Breast epithelium (tissue), 4 donors: ENCODE data around the gene GBF1. TPM values are rescaled to one million over a fixed set of nuclear protein-coding genes. Genes with fewer than 3 reads are reported as not detected.
A peak's percentile ranks its signal among the peaks of the same experiment; 100 is the strongest.

ENCODE experiments used
- DNase-seq, 2 donors: peaks; one replicate each; pipeline ENCODE4 v3.0.0-alpha.2; 2019; ENCODE audit warnings: low spot score in 2 of 2
- H3K27ac ChIP-seq, 2 donors: fragments of 200-600 bp; sonication (generic) in 1 of 2; one replicate each; pipeline ENCODE4 v1.5.1; 2016 to 2019; ENCODE audit warnings: mild to moderate bottlenecking in 1 of 2
- H3K27me3 ChIP-seq, 2 donors: fragments of 200-600 bp; sonication (generic) in 1 of 2; one replicate each; pipeline versions ENCODE4 v1.5.1 to v1.6.0; 2017 to 2019; ENCODE audit warnings: control low read depth in 1 of 2, mild to moderate bottlenecking in 1 of 2
- H3K36me3 ChIP-seq: fragments of 200-600 bp; one replicate; pipeline ENCODE4 v1.5.1; 2019
- H3K4me1 ChIP-seq, 2 donors: fragments of 200-600 bp; sonication (generic); one replicate each; pipeline ENCODE4 v1.5.1; 2016 to 2019; ENCODE audit warnings: control low read depth in 1 of 2
- H3K4me3 ChIP-seq, 3 donors: fragments of 200-600 bp; sonication (generic); 1 replicate in 2 of 3; 2 replicates in 1 of 3; pipeline ENCODE4 v1.5.1; 2016 to 2019; ENCODE audit warnings: mild to moderate bottlenecking in 3 of 3, moderate library complexity in 2 of 3
- H3K9me3 ChIP-seq, 2 donors: fragments of 200-600 bp; sonication (generic) in 1 of 2; one replicate each; pipeline ENCODE4 v1.5.1; 2016 to 2019; ENCODE audit warnings: control low read depth in 1 of 2
- POLR2A ChIP-seq: fragments of 450-650 bp; IDR thresholded peaks from one replicate; pipeline ENCODE4 v1.6.1; 2016; ENCODE audit warnings: antibody characterized with exemption, mild to moderate bottlenecking, moderate library complexity
- POLR2AphosphoS5 ChIP-seq, 3 donors: sonication (generic); formaldehyde crosslinking; IDR thresholded peaks; one replicate each; pipeline ENCODE4 v1.6.1; 2017; ENCODE audit warnings: antibody characterized with exemption in 3 of 3
- intact Hi-C: fragments of 100-400 bp; cut with DNase I; formaldehyde crosslinking; loops from one replicate; pipeline ENCODE4 v1.15.1; 2023; ENCODE audit warnings: low total_unique reads
- total RNA-seq, 3 donors: library from RNA; depleted of rRNA; stranded (reverse); fragments of >200 nt; gene quantifications; one replicate each; pipeline ENCODE4 v1.1.0, GENCODE V29; 2016
- TF ChIP-seq, protein P1 (sequence below), 3 donors: fragments of 450-650 bp; IDR thresholded peaks; one replicate each; pipeline ENCODE4 v1.5.1; 2016 to 2017; ENCODE audit warnings: antibody characterized with exemption in 3 of 3, mild to moderate bottlenecking in 3 of 3, moderate library complexity in 3 of 3

Gene GBF1
- total RNA-seq, 3 donors from 2014 or later: 25.8 to 32.1 (median 25.9) TPM

DNA sequence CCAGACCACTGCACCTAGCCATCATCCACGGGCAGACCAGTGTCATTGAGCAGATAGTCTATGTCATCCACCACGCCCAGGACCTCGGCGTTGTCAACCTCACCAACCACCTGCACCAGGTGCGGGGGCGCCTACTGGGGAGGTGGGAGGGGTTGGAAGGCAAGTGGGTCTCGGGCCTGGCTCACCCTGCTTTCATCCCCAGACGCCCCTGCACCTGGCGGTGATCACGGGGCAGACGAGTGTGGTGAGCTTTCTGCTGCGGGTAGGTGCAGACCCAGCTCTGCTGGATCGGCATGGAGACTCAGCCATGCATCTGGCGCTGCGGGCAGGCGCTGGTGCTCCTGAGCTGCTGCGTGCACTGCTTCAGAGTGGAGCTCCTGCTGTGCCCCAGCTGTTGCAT lies 154.7 kb downstream of the GBF1 start:
- no peaks in the 10 kb centered on the region for H3K27me3 ChIP-seq
- H3K27ac ChIP-seq: peak overlapping the region; percentile 91 to 95
- intact Hi-C loops: loop anchor here (10.0 kb wide), 1 partner anchor 245 kb away; the partner anchor contains the start of gene NOLC1
- no peaks in the 10 kb centered on the region for H3K36me3 ChIP-seq
- H3K4me1 ChIP-seq: peaks cover 4 to 11% of the 10 kb centered on the region in 2 donors
- peak overlapping the region in 1 of 3 donors; percentile 71 for H3K4me3 ChIP-seq
- H3K9me3 ChIP-seq: no peaks in the 10 kb centered on the region
- TF ChIP-seq POLR2AphosphoS5 (IDR thresholded peaks at IDR 0.05) (no peak), POLR2A (no peak)
- TF ChIP-seq, protein P1, sequence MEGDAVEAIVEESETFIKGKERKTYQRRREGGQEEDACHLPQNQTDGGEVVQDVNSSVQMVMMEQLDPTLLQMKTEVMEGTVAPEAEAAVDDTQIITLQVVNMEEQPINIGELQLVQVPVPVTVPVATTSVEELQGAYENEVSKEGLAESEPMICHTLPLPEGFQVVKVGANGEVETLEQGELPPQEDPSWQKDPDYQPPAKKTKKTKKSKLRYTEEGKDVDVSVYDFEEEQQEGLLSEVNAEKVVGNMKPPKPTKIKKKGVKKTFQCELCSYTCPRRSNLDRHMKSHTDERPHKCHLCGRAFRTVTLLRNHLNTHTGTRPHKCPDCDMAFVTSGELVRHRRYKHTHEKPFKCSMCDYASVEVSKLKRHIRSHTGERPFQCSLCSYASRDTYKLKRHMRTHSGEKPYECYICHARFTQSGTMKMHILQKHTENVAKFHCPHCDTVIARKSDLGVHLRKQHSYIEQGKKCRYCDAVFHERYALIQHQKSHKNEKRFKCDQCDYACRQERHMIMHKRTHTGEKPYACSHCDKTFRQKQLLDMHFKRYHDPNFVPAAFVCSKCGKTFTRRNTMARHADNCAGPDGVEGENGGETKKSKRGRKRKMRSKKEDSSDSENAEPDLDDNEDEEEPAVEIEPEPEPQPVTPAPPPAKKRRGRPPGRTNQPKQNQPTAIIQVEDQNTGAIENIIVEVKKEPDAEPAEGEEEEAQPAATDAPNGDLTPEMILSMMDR (IDR thresholded peaks at IDR 0.05): no peak
- DNase-seq: no peak

- H3K4me3 ChIP-seq: no peak overlapping the region
- H3K9me3 ChIP-seq: no peaks in the 10 kb centered on the region
- H3K27ac ChIP-seq: no peak overlapping the region
- no peaks in the 10 kb centered on the region for H3K27me3 ChIP-seq
- DNase-seq: no peak
- TF ChIP-seq POLR2AphosphoS5 (IDR thresholded peaks at IDR 0.05) (no peak), POLR2A (no peak)
- TF ChIP-seq, protein P1 (IDR thresholded peaks at IDR 0.05): no peak
- intact Hi-C loops: loop anchor here (10.0 kb wide), 1 partner anchor 246 kb away; the partner anchor contains the start of gene NOLC1
- H3K4me1 ChIP-seq: peaks cover 4 to 11% of the 10 kb centered on the region in 2 donors
- no peaks in the 10 kb centered on the region for H3K36me3 ChIP-seq
These were observed 155.4 kb downstream of the GBF1 start for GRCh38 chr10:102400598-102401341.

DNA sequence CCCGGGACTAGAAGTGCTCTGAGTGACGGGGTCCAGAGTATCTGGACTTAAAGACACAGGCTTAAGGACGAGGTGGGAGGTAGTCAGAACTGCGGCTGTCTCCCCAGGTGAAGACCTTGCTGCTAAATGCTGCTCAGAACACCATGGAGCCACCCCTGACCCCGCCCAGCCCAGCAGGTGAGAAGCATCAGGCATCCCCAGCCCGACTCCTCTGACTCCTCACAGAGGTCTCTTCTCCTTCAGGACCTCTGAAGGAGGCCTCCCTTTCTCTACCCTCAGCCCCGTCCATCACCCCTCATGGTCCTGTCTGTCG lies 156.0 kb downstream of the GBF1 start:
- Histone ChIP-seq H3K27me3 (no peaks in the 10 kb centered on the region), H3K4me3 (no peak overlapping the region), H3K4me1 (peaks cover 4 to 7% of the 10 kb centered on the region in 2 donors), H3K9me3 (no peaks in the 10 kb centered on the region), H3K36me3 (no peaks in the 10 kb centered on the region), H3K27ac (no peak overlapping the region)
- intact Hi-C loops: loop anchor here (10.0 kb wide), 1 partner anchor 246 kb away; the partner anchor contains the start of gene NOLC1
- no peak for DNase-seq
- TF ChIP-seq POLR2AphosphoS5 (IDR thresholded peaks at IDR 0.05) (no peak), POLR2A (no peak)
- TF ChIP-seq, protein P1 (IDR thresholded peaks at IDR 0.05): no peak

DNA sequence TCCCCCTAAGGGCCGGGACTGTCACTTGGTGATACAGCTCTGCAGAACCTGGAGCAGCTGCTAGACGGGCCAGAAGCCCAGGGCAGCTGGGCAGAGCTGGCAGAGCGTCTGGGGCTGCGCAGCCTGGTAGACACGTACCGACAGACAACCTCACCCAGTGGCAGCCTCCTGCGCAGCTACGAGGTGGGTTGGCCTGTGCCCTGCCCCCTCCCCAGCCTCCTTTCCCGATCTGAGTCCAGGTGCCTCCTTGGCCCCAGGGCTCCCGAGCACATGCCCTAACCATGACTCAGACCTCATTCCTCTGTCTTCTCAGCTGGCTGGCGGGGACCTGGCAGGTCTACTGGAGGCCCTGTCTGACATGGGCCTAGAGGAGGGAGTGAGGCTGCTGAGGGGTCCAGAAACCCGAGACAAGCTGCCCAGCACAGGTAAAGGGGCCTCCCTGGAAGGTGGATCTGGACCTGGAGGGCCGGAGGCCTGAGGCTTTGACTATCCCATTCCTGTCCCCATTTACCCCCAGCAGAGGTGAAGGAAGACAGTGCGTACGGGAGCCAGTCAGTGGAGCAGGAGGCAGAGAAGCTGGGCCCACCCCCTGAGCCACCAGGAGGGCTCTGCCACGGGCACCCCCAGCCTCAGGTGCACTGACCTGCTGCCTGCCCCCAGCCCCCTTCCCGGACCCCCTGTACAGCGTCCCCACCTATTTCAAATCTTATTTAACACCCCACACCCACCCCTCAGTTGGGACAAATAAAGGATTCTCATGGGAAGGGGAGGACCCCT lies 156.6 kb downstream of the GBF1 start:
- TF ChIP-seq, protein P1 (IDR thresholded peaks at IDR 0.05): no peak
- TF ChIP-seq POLR2A (no peak), POLR2AphosphoS5 (IDR thresholded peaks at IDR 0.05) (no peak)
- Histone ChIP-seq H3K27ac (no peak overlapping the region), H3K4me1 (peaks cover 1 to 4% of the 10 kb centered on the region in 2 donors), H3K4me3 (no peak overlapping the region), H3K36me3 (no peaks in the 10 kb centered on the region), H3K9me3 (no peaks in the 10 kb centered on the region), H3K27me3 (no peaks in the 10 kb centered on the region)
- intact Hi-C loops: loop anchor here (10.0 kb wide), 1 partner anchor 247 kb away; the partner anchor contains the start of gene NOLC1
- no peak for DNase-seq

DNA sequence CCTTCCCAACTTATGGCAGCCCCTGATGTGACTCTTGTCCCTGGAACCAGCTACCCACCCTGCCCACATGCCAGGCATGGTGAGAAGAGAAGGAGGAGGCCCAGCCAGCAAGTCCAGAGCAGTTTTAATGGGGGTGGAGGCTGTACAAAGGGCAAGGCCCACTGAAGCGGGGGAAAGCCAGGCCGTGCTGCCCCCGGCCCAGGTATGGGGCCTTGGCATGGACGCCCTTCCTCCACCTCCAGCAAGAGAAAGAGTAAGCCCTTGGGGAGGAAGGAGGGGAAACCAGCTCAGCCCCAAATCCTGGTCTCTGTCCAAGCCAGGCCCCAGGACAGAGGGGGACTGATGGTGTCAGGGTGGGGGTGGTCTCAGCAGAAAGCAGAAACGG lies 157.2 kb downstream of the GBF1 start:
- peaks cover 0 to 4% of the 10 kb centered on the region in 2 donors for H3K4me1 ChIP-seq
- no peaks in the 10 kb centered on the region for H3K9me3 ChIP-seq
- no peak for DNase-seq
- no peaks in the 10 kb centered on the region for H3K36me3 ChIP-seq
- intact Hi-C loops: loop anchor here (10.0 kb wide), 1 partner anchor 248 kb away; the partner anchor contains the start of gene NOLC1
- H3K4me3 ChIP-seq: no peak overlapping the region
- no peak overlapping the region for H3K27ac ChIP-seq
- TF ChIP-seq, protein P1 (IDR thresholded peaks at IDR 0.05): no peak
- TF ChIP-seq POLR2A: no peak
- no peak for TF ChIP-seq POLR2AphosphoS5 (IDR thresholded peaks at IDR 0.05)
- H3K27me3 ChIP-seq: peaks cover 0 to 3% of the 10 kb centered on the region in 2 donors
